NCI-H748 treated with DMSO at 0.1 percent for 48 hours (cell line): Measurements from ENCODE around the gene GPR183.

Experiments
- DNase-seq: peaks from one replicate; lab custom pipeline; 2025; lab: John Stamatoyannopoulos, UW

GPR183 gene

GRCh38 chr13:99295488-99296252 is 11.5 kb downstream of the GPR183 start:
- DNase-seq: no peak

- DNase-seq: no peak
Measured at GRCh38 chr13:99294958-99295357, 12.2 kb downstream of the GPR183 start.

- no peak for DNase-seq
Measured at GRCh38 chr13:99294198-99294597, 13.0 kb downstream of the GPR183 start.

GRCh38 chr13:99293178-99293577 is 14.0 kb downstream of the GPR183 start:
- DNase-seq: no peak

- no peak for DNase-seq
Measured at GRCh38 chr13:99290894-99291293, 16.3 kb downstream of the GPR183 start.

- DNase-seq: no peak
Measured at GRCh38 chr13:99289674-99290337, 17.4 kb downstream of the GPR183 start.

- no peak for DNase-seq
Measured at GRCh38 chr13:99289271-99289670, 17.9 kb downstream of the GPR183 start.

- DNase-seq: no peak
Measured at GRCh38 chr13:99288089-99288488, 19.1 kb downstream of the GPR183 start.

GRCh38 chr13:99287551-99287950 is 19.6 kb downstream of the GPR183 start:
- DNase-seq: no peak

- DNase-seq: no peak
Measured at GRCh38 chr13:99285432-99286182, 21.6 kb downstream of the GPR183 start.

GRCh38 chr13:99282264-99283231 is 24.7 kb downstream of the GPR183 start:
- no peak for DNase-seq

GRCh38 chr13:99281811-99282263 is 25.4 kb downstream of the GPR183 start:
- no peak for DNase-seq

- no peak for DNase-seq
Measured at GRCh38 chr13:99280166-99280565, 27.0 kb downstream of the GPR183 start.

GRCh38 chr13:99279637-99280036 is 27.6 kb downstream of the GPR183 start:
- DNase-seq: no peak

GRCh38 chr13:99278843-99279242 is 28.4 kb downstream of the GPR183 start:
- no peak for DNase-seq

GRCh38 chr13:99278200-99278599 is 29.0 kb downstream of the GPR183 start:
- no peak for DNase-seq

GRCh38 chr13:99277629-99278028 is 29.6 kb downstream of the GPR183 start:
- no peak for DNase-seq

- DNase-seq: no peak
Measured at GRCh38 chr13:99276706-99277105, 30.5 kb downstream of the GPR183 start.

GRCh38 chr13:99275093-99275469 is 32.1 kb downstream of the GPR183 start:
- no peak for DNase-seq

- DNase-seq: no peak
Measured at GRCh38 chr13:99273128-99273527, 34.1 kb downstream of the GPR183 start.

GRCh38 chr13:99272481-99272880 is 34.7 kb downstream of the GPR183 start:
- DNase-seq: no peak

GRCh38 chr13:99271249-99271648 is 36.0 kb downstream of the GPR183 start:
- DNase-seq: no peak
